Amniotic stem cell (primary cell): ENCODE data around the gene AIG1.

Experiments
- DNase-seq: peaks from one replicate; lab custom pipeline; 2025; lab: John Stamatoyannopoulos, UW

The AIG1 gene

GRCh38 chr6:143197377-143197776 is 136.7 kb downstream of the AIG1 start:
- no peak for DNase-seq

DNA sequence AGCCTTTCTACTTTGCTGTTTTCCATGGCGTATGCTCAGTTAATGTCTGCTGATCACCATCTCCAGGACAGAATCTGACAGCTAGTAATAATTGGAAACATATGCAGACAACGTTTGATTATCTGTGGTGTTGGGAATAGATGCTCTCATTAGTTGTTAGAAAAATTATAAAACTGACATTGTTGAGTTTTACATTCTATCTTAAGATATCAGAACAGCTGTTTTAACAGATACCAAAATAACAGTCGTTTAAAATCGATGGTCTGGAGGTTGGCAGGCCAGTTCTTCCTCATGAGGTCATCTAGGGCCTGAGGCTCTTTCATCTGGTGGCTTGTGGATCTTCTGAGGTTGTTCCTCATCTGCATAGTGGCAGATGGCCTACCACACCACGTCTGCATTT is 137.6 kb downstream of the AIG1 start:
- no peak for DNase-seq

GRCh38 chr6:143199291-143199690 is 138.6 kb downstream of the AIG1 start:
- no peak for DNase-seq

GRCh38 chr6:143200167-143200770 is 139.6 kb downstream of the AIG1 start:
- no peak for DNase-seq

DNA sequence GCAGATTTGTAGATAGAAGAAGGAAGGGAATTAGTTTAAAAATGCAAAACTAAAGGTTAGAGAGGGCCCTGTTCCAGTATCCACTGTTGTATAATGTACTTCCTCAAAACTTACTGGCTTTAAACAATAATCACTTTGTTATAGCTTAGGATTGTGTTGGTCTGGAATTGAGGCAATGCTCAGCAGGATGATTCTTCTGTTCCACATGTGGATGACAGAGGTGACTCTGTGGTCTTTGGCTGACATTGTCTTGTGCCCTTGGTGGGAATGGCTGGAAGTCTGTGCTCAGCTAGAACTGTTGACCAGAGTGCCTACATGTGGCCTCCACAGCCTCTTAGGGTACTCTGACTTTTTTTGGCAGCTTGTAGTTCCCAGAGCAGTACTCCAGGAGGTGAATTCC is 143.4 kb downstream of the AIG1 start:
- DNase-seq = no peak

GRCh38 chr6:143205131-143205535 is 144.4 kb downstream of the AIG1 start:
- no peak for DNase-seq

DNA sequence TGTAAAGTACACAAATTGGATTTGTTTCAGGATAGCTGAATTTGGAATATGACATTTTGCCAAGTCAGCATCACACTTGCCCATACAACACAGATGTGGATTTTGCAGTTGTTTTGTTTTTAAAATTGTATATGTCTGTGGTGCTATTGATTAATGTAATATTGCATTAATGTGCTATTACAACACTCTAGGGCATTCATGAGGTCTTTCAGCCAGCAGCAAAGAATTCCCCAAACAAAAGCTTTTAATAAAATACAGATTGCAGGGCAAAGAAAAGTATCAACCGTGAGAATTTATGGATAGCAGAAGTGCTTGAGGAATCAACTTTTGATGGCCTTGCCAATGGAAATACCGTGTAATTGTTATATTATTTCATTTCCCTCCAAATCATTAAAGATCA is 144.9 kb downstream of the AIG1 start:
- no peak for DNase-seq

DNA sequence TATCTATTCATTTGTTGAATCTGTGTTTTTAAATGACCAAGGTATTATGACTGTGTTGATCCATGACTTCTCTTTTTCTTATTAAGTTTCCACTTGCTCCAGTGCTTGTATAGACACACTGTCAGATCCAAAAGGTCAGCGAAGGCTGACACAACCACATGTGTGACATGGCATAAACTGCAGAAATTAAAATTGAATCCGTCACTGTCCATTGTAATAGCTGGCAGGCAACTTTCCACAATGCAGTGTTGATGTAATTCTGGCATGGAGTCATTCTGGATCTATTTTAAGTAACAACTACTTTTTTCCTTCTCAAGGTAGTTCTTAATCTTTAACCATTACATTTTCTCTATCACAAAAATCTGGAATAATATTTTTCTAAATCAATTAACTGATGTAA is 145.3 kb downstream of the AIG1 start:
- no peak for DNase-seq

GRCh38 chr6:143206550-143206949 is 145.9 kb downstream of the AIG1 start:
- DNase-seq = no peak

- no peak for DNase-seq
These were observed 149.7 kb downstream of the AIG1 start for GRCh38 chr6:143210420-143210819.

GRCh38 chr6:143213859-143214376 is 153.2 kb downstream of the AIG1 start:
- DNase-seq = no peak

DNA sequence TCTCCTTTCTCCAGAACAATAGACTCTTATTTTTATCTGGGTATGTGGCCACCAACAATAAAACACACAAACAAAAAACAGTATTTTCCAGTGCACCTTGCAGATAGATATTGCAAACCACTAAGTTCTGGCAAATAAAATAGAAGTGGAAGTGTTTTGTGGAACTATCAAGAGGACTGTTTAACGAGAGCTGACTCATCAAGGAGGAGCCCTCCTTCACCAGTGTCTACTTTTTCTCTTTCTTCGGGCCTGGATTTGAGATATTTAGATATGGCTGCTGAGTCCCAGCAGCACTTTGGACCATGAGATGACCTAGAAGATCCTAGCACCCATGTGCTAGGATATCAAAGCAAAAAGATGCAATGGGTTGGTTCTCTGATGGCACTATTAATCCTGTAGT is 154.7 kb downstream of the AIG1 start:
- no peak for DNase-seq

DNA sequence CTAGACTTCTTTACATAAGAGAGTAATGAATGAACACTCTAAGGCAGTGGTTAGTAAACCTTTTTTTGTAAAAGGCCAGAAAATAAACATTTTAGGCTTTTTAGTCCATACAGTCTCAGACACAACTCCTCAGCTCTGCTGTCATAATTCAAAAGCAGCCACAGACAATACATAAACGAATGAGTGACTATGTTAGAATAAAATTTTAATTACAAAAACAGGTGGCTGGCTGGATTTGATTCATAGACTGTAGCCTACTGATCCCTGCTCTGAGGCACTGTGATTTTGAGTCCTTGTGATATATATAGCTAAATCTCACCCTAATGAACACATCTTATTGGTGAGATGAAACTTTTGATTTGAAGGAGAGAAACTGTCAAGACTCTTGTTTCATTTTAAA is 155.1 kb downstream of the AIG1 start:
- DNase-seq = no peak

DNA sequence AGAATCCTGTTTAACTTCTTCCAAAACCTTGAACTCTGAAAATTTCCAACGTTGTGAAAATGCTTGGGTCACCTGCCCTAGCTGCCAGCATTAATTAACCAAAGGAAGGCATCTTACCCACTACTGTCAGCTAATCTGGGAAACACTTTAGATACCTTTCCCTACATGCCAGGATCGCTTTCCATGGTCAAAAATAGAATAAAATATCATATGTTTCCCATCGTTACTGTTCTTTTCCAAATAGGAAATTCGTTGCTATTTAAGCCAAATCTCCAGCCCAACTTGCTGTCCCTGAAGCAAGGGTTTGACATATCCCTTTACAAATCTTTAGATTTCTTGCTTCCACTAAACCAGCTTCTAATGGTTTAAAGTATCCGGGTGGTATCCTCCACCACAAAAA is 157.5 kb downstream of the AIG1 start:
- DNase-seq = no peak

- DNase-seq = no peak
These were observed 161.0 kb downstream of the AIG1 start for GRCh38 chr6:143221698-143222097.

- no peak for DNase-seq
These were observed 161.6 kb downstream of the AIG1 start for GRCh38 chr6:143222310-143222709.

GRCh38 chr6:143222801-143223231 is 162.1 kb downstream of the AIG1 start:
- DNase-seq = no peak

- DNase-seq = no peak
These were observed 163.2 kb downstream of the AIG1 start for GRCh38 chr6:143223895-143224294.

DNA sequence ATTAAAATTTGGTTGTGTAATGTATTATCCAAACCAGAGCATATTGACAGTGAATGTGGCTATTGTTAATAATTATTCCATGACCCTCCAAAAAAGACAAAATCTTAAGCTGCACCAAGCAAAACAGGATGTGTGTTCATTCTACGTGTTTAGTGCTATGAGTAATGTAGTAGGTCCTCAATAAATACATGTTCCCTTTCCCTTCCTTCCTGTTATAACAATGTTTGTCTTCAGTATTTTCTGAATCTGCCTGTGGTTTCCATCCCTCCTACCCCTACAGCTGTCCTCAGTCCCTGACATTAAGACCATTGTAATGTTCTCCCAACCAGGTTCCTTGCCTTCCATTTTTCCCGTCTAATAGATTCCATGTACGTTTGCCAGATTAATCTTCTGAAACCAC is 163.8 kb downstream of the AIG1 start:
- no peak for DNase-seq

- DNase-seq = no peak
These were observed 165.2 kb downstream of the AIG1 start for GRCh38 chr6:143225929-143226328.

GRCh38 chr6:143227675-143228074 is 167.0 kb downstream of the AIG1 start:
- no peak for DNase-seq

- DNase-seq = no peak
These were observed 168.7 kb downstream of the AIG1 start for GRCh38 chr6:143229400-143229799.

GRCh38 chr6:143232849-143233248 is 172.2 kb downstream of the AIG1 start:
- no peak for DNase-seq

- no peak for DNase-seq
These were observed 173.0 kb downstream of the AIG1 start for GRCh38 chr6:143233554-143234285.
